Ovary (tissue), 3 donors: ENCODE measurements around the gene RNU6-9.
"Not testable (repeated sequence)": the region's sequence is repeated elsewhere in the genome, so short reads cannot be mapped to it uniquely, and the experiment has no call there.

Experiments used
- EP300 ChIP-seq: sonication (generic); formaldehyde crosslinking; IDR thresholded peaks from one replicate; pipeline ENCODE4 v1.6.1; 2017; ENCODE audit warnings: antibody characterized with exemption
- POLR2A ChIP-seq: fragments of 450-650 bp; IDR thresholded peaks from one replicate; pipeline ENCODE4 v1.6.1; 2017; ENCODE audit warnings: antibody characterized with exemption, mild to moderate bottlenecking, moderate library complexity
- TF ChIP-seq, protein P1 (sequence below), 3 donors: fragments of 450-650 bp in 2 of 3; fragments of 200-600 bp in 1 of 3; IDR thresholded peaks; one replicate each; pipeline versions ENCODE4 v1.5.1 to v1.8.0; 2016 to 2022; ENCODE audit warnings: antibody characterized with exemption in 3 of 3, mild to moderate bottlenecking in 1 of 3
- donor health status: DM: no; HTN: no; CAD: no.

DNA sequence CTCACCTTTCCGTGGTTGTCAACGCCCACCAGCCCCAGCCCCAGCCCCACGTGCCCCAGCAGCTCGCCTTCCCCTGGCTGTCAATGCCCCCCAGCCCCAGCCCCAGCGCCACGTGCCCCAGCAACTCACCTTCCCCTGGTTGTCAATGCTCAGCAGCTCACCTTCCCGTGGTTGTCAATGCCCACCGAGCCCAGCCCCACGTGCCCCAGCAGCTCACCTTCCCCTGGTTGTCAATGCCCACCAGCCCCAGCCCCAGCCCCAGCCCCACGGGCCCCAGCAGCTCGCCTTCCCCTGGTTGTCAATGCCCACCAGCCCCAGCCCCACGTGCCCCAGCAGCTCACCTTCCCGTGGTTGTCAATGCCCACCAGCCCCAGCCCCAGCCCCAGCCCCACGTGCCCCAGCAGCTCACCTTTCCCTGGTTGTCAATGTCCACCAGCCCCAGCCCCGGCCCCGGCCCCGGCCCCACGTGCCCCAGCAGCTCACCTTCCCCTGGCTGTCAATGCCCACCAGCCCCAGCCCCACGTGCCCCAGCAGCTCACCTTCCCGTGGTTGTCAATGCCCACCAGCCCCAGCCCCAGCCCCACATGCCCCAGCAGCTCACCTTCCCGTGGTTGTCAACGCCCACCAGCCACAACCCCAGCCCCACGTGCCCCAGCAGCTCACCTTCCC is 15.2 kb upstream of the RNU6-9 start:
- TF ChIP-seq, protein P1, sequence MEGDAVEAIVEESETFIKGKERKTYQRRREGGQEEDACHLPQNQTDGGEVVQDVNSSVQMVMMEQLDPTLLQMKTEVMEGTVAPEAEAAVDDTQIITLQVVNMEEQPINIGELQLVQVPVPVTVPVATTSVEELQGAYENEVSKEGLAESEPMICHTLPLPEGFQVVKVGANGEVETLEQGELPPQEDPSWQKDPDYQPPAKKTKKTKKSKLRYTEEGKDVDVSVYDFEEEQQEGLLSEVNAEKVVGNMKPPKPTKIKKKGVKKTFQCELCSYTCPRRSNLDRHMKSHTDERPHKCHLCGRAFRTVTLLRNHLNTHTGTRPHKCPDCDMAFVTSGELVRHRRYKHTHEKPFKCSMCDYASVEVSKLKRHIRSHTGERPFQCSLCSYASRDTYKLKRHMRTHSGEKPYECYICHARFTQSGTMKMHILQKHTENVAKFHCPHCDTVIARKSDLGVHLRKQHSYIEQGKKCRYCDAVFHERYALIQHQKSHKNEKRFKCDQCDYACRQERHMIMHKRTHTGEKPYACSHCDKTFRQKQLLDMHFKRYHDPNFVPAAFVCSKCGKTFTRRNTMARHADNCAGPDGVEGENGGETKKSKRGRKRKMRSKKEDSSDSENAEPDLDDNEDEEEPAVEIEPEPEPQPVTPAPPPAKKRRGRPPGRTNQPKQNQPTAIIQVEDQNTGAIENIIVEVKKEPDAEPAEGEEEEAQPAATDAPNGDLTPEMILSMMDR (IDR thresholded peaks at IDR 0.05), result not testable (repeated sequence)
- not testable (repeated sequence) for TF ChIP-seq EP300, POLR2A
